GM12878 (cell line): Measurements from ENCODE around the gene RAD17. TPM values are rescaled to one million over a fixed set of nuclear protein-coding genes. Genes with fewer than 3 reads are reported as not detected.

Experiments
- CBX3 ChIP-seq: fragments of 200-600 bp; sonication (generic); IDR thresholded peaks from 2 replicates; pipeline ENCODE4 v1.6.1; 2016; ENCODE audit warnings: low read depth, borderline replicate concordance
- CEBPB ChIP-seq, 2 experiments: fragments of 150-350 bp in 1 of 2; IDR thresholded peaks; 2 replicates each; pipeline ENCODE4 v1.6.1; 2012 to 2014; ENCODE audit warnings: low read depth in 2 of 2, low read length in 2 of 2, borderline replicate concordance in 1 of 2, inconsistent platforms in 1 of 2
- ETV6 ChIP-seq, 2 experiments: fragments of 450-650 bp in 1 of 2; IDR thresholded peaks in 1 of 2; conservative IDR thresholded peaks in 1 of 2; 2 replicates each; pipeline ENCODE4 v1.6.1; 2014; ENCODE audit warnings: antibody characterized with exemption in 1 of 2, borderline replicate concordance in 1 of 2, low read depth in 1 of 2, mild to moderate bottlenecking in 1 of 2, moderate library complexity in 1 of 2
- EZH2 ChIP-seq: IDR thresholded peaks from 2 replicates; pipeline ENCODE4 v1.6.1; 2012; ENCODE audit warnings: low read depth, mild to moderate bottlenecking, control low read depth, inconsistent platforms, low read length, borderline replicate concordance; ENCODE audit not compliant: control insufficient read depth
- JUND ChIP-seq: IDR thresholded peaks from 2 replicates; pipeline ENCODE4 v1.6.1; 2012; ENCODE audit warnings: low read depth, mild to moderate bottlenecking, low read length, improper control_type of control experiment, moderate library complexity
- LARP7 ChIP-seq: fragments of 450-650 bp; IDR thresholded peaks from 2 replicates; pipeline ENCODE4 v1.6.1; 2017; ENCODE audit warnings: mild to moderate bottlenecking
- MEF2A ChIP-seq: IDR thresholded peaks from 2 replicates; pipeline ENCODE4 v1.6.1; 2011; ENCODE audit warnings: low read depth, mild to moderate bottlenecking, low read length, moderate library complexity; ENCODE audit not compliant: insufficient read depth
- MTA3 ChIP-seq: IDR thresholded peaks from 2 replicates; pipeline ENCODE4 v1.6.1; 2012; ENCODE audit warnings: low read length, inconsistent platforms, borderline replicate concordance
- MXI1 ChIP-seq: fragments of 150-350 bp; IDR thresholded peaks from 2 replicates; pipeline ENCODE4 v1.6.1; 2011; ENCODE audit warnings: low read depth, mild to moderate bottlenecking, inconsistent platforms, low read length, improper control_type of control experiment
- NFYB ChIP-seq: IDR thresholded peaks from 2 replicates; pipeline ENCODE4 v1.6.1; 2011; ENCODE audit warnings: low read depth, mild to moderate bottlenecking, low read length, improper control_type of control experiment, moderate library complexity; ENCODE audit not compliant: insufficient read depth
- NR2C1 ChIP-seq: fragments of 450-650 bp; IDR thresholded peaks from 2 replicates; pipeline ENCODE4 v1.6.1; 2017; ENCODE audit warnings: antibody characterized with exemption, mild to moderate bottlenecking, moderate library complexity
- PML ChIP-seq: IDR thresholded peaks from 2 replicates; pipeline ENCODE4 v1.6.1; 2012; ENCODE audit warnings: low read length, inconsistent platforms
- SMAD5 ChIP-seq: IDR thresholded peaks from 2 replicates; pipeline ENCODE4 v1.6.1; 2016; ENCODE audit warnings: antibody characterized with exemption, low read depth
- SMC3 ChIP-seq: IDR thresholded peaks from 2 replicates; pipeline ENCODE4 v1.6.1; 2011; ENCODE audit warnings: low read length, improper control_type of control experiment, borderline replicate concordance
- SUPT20H ChIP-seq: IDR thresholded peaks from 2 replicates; pipeline ENCODE4 v1.6.1; 2011; ENCODE audit warnings: low read depth, mild to moderate bottlenecking, low read length, moderate library complexity, borderline replicate concordance; ENCODE audit not compliant: control insufficient read depth
- ZBED1 ChIP-seq: IDR thresholded peaks from 2 replicates; pipeline ENCODE4 v1.6.1; 2016; ENCODE audit warnings: borderline replicate concordance
- ZNF217 ChIP-seq: fragments of 450-650 bp; IDR thresholded peaks from 2 replicates; pipeline ENCODE4 v1.6.1; 2017; ENCODE audit warnings: antibody characterized with exemption, mild to moderate bottlenecking
- polyA plus RNA-seq, 11 experiments: library from polyadenylated mRNA; depleted of rRNA in 4 of 11; unstranded in 6 of 11; stranded (reverse) in 5 of 11; fragments of >200 nt; fragmentation: Nextera tagmentation in 4 of 11; fragmentation: Illumina TruSeq in 1 of 11; extraction: Ambion mirVana in 4 of 11; extraction: Trizol in 1 of 11; gene quantifications; 1 replicate in 1 of 11; 2 replicates in 10 of 11; pipeline versions ENCODE4 v1.2.1 to v1.2.3, GENCODE V29; 2011 to 2016; ENCODE audit warnings: inconsistent platforms in 2 of 11, missing spikeins in 2 of 11, low read depth in 1 of 11
- total RNA-seq, 4 experiments: library from RNA; depleted of rRNA in 3 of 4; stranded (reverse); fragments of >200 nt in 3 of 4; fragmentation: Illumina TruSeq in 1 of 4; extraction: Trizol in 1 of 4; gene quantifications; 2 replicates each; pipeline versions ENCODE4 v1.2.1 to v1.2.3, GENCODE V29; 2013 to 2021
- TF ChIP-seq, protein P1 (sequence below): IDR thresholded peaks from 2 replicates; pipeline ENCODE4 v1.6.1; 2012; ENCODE audit warnings: mild to moderate bottlenecking, low read depth, low read length
- TF ChIP-seq, protein P2 (sequence below), 3 experiments: IDR thresholded peaks in 2 of 3; conservative IDR thresholded peaks in 1 of 3; 2 replicates each; pipeline ENCODE4 v1.5.1; 2011; ENCODE audit warnings: low read depth in 3 of 3, low read length in 3 of 3, mild to moderate bottlenecking in 3 of 3, control low read depth in 2 of 3, moderate library complexity in 2 of 3, inconsistent platforms in 1 of 3, mixed read lengths in 1 of 3; ENCODE audit not compliant: control insufficient read depth in 2 of 3, insufficient read depth in 1 of 3; ENCODE audit errors: extremely low read depth in 1 of 3
- TF ChIP-seq, protein P3 (sequence below): fragments of 150-350 bp; IDR thresholded peaks from 2 replicates; pipeline ENCODE4 v1.6.1; 2014; ENCODE audit warnings: mild to moderate bottlenecking, low read depth, low read length
- TF ChIP-seq, protein P4 (sequence below): IDR thresholded peaks from 2 replicates; pipeline ENCODE4 v1.6.1; 2011; ENCODE audit warnings: borderline replicate concordance, low read depth, mild to moderate bottlenecking, moderate library complexity, mixed read lengths, low read length; ENCODE audit not compliant: insufficient read depth; ENCODE audit errors: extremely low read length

The RAD17 gene
- total and polyA plus RNA-seq, 10 of the 15 experiments (the other 5 are each of a cell fraction or from before 2014, with no cell fraction given), result 23.9 to 55.4 (median 44.5) TPM

DNA sequence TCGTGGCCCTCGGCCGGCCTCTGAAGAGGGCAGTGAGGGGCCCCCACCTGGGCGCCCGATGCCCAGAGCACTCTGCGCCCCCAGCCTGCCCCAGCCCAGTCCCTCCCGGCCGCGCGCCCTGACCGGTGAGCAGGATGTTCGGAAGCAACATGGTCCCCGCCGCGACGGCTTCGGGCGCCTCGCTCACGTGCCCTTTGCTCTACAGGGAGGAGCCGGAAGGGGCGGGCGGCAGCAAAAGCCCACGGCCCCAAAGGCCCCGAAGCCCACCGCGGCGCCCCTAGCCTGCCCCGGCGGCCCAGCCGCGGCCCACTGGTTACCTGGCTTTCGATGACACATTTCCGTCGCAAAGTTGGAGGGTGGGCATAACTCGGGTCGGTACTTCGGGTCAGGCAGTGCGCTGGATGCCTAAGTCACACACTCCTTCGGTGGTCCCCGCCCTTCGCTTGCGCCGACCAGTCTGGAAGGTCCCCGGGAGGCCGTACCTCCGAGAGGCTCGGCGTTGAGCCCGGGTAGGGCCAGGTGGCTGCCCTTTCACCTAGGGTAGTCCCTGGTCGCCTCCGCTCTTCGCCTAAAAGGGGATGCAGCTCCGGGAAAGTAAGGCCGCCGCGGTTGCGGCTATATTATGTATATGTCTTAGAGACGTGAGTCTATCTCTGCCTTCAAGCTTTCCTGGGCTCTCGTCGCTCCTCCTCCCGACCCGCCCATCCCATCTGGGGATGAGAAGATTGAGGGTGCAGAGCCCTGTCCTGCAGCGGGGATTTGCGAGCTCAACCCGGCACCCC, at the start of gene RAD17, which contains the start of the genes AK6 and TAF9 (continued):
- TF ChIP-seq, protein P1, sequence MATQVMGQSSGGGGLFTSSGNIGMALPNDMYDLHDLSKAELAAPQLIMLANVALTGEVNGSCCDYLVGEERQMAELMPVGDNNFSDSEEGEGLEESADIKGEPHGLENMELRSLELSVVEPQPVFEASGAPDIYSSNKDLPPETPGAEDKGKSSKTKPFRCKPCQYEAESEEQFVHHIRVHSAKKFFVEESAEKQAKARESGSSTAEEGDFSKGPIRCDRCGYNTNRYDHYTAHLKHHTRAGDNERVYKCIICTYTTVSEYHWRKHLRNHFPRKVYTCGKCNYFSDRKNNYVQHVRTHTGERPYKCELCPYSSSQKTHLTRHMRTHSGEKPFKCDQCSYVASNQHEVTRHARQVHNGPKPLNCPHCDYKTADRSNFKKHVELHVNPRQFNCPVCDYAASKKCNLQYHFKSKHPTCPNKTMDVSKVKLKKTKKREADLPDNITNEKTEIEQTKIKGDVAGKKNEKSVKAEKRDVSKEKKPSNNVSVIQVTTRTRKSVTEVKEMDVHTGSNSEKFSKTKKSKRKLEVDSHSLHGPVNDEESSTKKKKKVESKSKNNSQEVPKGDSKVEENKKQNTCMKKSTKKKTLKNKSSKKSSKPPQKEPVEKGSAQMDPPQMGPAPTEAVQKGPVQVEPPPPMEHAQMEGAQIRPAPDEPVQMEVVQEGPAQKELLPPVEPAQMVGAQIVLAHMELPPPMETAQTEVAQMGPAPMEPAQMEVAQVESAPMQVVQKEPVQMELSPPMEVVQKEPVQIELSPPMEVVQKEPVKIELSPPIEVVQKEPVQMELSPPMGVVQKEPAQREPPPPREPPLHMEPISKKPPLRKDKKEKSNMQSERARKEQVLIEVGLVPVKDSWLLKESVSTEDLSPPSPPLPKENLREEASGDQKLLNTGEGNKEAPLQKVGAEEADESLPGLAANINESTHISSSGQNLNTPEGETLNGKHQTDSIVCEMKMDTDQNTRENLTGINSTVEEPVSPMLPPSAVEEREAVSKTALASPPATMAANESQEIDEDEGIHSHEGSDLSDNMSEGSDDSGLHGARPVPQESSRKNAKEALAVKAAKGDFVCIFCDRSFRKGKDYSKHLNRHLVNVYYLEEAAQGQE, result peak; percentile 42; the same call in 1 of the 2 replicates
- no peak for TF ChIP-seq JUND
- TF ChIP-seq NR2C1, result peak; percentile 88
- peak; percentile 90 for TF ChIP-seq LARP7
- no peak for TF ChIP-seq ZNF217
- TF ChIP-seq SUPT20H, result no peak
- 0 out of 2 replicates have a peak, but pooled peaks have one; percentile 27 for TF ChIP-seq NFYB
- no peak for TF ChIP-seq MEF2A
- no peak for TF ChIP-seq ZBED1
- peak; percentile 85 for TF ChIP-seq MXI1
- peak; percentile 55; the same call in 1 of the 2 replicates for TF ChIP-seq PML
- TF ChIP-seq, protein P2, sequence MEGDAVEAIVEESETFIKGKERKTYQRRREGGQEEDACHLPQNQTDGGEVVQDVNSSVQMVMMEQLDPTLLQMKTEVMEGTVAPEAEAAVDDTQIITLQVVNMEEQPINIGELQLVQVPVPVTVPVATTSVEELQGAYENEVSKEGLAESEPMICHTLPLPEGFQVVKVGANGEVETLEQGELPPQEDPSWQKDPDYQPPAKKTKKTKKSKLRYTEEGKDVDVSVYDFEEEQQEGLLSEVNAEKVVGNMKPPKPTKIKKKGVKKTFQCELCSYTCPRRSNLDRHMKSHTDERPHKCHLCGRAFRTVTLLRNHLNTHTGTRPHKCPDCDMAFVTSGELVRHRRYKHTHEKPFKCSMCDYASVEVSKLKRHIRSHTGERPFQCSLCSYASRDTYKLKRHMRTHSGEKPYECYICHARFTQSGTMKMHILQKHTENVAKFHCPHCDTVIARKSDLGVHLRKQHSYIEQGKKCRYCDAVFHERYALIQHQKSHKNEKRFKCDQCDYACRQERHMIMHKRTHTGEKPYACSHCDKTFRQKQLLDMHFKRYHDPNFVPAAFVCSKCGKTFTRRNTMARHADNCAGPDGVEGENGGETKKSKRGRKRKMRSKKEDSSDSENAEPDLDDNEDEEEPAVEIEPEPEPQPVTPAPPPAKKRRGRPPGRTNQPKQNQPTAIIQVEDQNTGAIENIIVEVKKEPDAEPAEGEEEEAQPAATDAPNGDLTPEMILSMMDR (IDR thresholded peaks at IDR 0.05 in 2 of 3, conservative IDR thresholded peaks at IDR 0.05 in 1 of 3; ENCODE audit: control insufficient read depth in 2 of 3, extremely low read depth in 1 of 3, insufficient read depth in 1 of 3, low read depth in 3 of 3, low read length in 3 of 3), result no peak
- no peak for TF ChIP-seq MTA3
- no peak for TF ChIP-seq ETV6 (conservative IDR thresholded peaks at IDR 0.05 in 1 of 2, IDR thresholded peaks at IDR 0.05 in 1 of 2; ENCODE audit: borderline replicate concordance in 1 of 2, low read depth in 1 of 2)
- TF ChIP-seq, protein P3, sequence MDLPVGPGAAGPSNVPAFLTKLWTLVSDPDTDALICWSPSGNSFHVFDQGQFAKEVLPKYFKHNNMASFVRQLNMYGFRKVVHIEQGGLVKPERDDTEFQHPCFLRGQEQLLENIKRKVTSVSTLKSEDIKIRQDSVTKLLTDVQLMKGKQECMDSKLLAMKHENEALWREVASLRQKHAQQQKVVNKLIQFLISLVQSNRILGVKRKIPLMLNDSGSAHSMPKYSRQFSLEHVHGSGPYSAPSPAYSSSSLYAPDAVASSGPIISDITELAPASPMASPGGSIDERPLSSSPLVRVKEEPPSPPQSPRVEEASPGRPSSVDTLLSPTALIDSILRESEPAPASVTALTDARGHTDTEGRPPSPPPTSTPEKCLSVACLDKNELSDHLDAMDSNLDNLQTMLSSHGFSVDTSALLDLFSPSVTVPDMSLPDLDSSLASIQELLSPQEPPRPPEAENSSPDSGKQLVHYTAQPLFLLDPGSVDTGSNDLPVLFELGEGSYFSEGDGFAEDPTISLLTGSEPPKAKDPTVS, result no peak
- TF ChIP-seq, protein P4, sequence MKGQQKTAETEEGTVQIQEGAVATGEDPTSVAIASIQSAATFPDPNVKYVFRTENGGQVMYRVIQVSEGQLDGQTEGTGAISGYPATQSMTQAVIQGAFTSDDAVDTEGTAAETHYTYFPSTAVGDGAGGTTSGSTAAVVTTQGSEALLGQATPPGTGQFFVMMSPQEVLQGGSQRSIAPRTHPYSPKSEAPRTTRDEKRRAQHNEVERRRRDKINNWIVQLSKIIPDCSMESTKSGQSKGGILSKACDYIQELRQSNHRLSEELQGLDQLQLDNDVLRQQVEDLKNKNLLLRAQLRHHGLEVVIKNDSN, result peak; percentile 90
- TF ChIP-seq CBX3, result no peak
- 0 out of 2 replicates have a peak, but pooled peaks have one; percentile 3 for TF ChIP-seq SMC3
- no peak for TF ChIP-seq EZH2
- no peak for TF ChIP-seq CEBPB (IDR thresholded peaks at IDR 0.05; ENCODE audit: borderline replicate concordance in 1 of 2, low read depth in 2 of 2, low read length in 2 of 2)
- peak; percentile 90 for TF ChIP-seq SMAD5
